SU-DHL-6 (cell line): Measurements from ENCODE around the gene NMUR2.

Experiments
- EZH2phosphoT487 ChIP-seq: fragments of 200-600 bp; sonication (generic), shearing (Covaris generic); conservative IDR thresholded peaks from 2 replicates; pipeline ENCODE4 v1.6.1; 2018; ENCODE audit warnings: mild to moderate bottlenecking, antibody characterized with exemption, low read length, moderate library complexity, mixed read lengths
- TF ChIP-seq, protein P1 (sequence below): fragments of 200-600 bp; sonication (generic); IDR thresholded peaks from one replicate; pipeline ENCODE4 v1.5.1; 2017; ENCODE audit warnings: antibody characterized with exemption, mild to moderate bottlenecking, low read length, moderate library complexity; ENCODE audit not compliant: insufficient read depth, poor library complexity, severe bottlenecking

DNA sequence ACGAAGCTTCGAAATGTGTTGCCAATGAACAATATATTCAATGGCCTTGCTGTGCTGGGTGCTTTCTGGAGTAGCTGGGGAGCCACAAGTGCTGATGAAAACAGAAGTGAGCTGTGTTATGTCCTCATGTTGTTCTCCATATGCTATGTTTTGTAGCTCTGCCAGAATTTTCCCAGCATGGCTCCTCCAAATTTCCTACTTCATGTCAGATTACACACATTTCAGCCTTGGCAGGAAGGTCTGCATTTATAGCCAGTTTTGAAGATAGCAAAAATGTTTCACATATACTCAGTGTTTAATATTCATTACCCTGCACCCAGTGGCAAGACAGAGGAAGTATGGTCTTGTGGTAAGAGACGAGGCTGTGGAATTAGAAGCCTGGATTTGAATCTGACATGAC lies 22.6 kb upstream of the NMUR2 start:
- TF ChIP-seq, protein P1, sequence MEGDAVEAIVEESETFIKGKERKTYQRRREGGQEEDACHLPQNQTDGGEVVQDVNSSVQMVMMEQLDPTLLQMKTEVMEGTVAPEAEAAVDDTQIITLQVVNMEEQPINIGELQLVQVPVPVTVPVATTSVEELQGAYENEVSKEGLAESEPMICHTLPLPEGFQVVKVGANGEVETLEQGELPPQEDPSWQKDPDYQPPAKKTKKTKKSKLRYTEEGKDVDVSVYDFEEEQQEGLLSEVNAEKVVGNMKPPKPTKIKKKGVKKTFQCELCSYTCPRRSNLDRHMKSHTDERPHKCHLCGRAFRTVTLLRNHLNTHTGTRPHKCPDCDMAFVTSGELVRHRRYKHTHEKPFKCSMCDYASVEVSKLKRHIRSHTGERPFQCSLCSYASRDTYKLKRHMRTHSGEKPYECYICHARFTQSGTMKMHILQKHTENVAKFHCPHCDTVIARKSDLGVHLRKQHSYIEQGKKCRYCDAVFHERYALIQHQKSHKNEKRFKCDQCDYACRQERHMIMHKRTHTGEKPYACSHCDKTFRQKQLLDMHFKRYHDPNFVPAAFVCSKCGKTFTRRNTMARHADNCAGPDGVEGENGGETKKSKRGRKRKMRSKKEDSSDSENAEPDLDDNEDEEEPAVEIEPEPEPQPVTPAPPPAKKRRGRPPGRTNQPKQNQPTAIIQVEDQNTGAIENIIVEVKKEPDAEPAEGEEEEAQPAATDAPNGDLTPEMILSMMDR: no peak
- TF ChIP-seq EZH2phosphoT487: no peak
